ENCODE data around the gene HEMK1.
A peak's percentile ranks its signal among the peaks of the same experiment; 100 is the strongest.

The HEMK1 gene

GRCh38 chr3:50534681-50535330 lies 34.5 kb upstream of the HEMK1 start:
- TF ChIP-seq ZFX (IDR thresholded peaks at IDR 0.05): no peak
- TF ChIP-seq, protein P1, sequence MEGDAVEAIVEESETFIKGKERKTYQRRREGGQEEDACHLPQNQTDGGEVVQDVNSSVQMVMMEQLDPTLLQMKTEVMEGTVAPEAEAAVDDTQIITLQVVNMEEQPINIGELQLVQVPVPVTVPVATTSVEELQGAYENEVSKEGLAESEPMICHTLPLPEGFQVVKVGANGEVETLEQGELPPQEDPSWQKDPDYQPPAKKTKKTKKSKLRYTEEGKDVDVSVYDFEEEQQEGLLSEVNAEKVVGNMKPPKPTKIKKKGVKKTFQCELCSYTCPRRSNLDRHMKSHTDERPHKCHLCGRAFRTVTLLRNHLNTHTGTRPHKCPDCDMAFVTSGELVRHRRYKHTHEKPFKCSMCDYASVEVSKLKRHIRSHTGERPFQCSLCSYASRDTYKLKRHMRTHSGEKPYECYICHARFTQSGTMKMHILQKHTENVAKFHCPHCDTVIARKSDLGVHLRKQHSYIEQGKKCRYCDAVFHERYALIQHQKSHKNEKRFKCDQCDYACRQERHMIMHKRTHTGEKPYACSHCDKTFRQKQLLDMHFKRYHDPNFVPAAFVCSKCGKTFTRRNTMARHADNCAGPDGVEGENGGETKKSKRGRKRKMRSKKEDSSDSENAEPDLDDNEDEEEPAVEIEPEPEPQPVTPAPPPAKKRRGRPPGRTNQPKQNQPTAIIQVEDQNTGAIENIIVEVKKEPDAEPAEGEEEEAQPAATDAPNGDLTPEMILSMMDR (conservative IDR thresholded peaks at IDR 0.05): no peak
- no peak overlapping the region for H3K27ac ChIP-seq

DNA sequence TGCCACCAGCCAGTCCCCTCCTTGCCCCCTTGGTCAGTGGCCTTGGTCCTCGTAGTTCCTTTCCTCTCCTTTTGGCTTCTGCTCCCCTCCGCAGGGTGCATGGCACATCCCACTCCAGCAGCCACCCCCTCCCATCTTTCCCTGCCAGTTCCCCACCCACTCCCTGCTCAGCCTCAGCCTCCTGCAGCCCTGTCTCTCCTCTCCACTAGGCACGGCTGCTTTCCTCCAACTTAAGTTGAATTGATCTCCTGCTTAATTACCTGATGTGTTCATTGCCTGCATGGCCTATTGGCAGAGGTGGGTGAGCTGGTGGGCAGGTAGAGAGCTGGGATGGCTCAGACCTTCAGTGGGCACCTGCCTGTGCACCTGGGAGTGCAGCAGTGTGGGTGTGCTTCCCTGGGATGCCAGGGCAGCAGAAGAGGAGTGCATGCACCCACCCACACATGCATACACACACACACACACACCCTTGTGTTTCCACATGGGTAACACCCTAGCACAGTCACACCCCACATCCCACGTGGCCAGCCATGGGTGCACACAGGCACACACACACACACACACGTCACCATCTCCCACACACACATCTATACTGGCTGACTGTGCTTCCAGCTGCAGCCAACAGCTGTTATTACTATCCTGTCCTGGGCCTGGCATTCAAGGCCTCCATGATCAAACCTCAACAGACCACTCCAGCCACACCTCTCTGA lies 32.7 kb upstream of the HEMK1 start:
- H3K27ac ChIP-seq: no peak overlapping the region
- TF ChIP-seq, protein P1 (conservative IDR thresholded peaks at IDR 0.05): no peak

DNA sequence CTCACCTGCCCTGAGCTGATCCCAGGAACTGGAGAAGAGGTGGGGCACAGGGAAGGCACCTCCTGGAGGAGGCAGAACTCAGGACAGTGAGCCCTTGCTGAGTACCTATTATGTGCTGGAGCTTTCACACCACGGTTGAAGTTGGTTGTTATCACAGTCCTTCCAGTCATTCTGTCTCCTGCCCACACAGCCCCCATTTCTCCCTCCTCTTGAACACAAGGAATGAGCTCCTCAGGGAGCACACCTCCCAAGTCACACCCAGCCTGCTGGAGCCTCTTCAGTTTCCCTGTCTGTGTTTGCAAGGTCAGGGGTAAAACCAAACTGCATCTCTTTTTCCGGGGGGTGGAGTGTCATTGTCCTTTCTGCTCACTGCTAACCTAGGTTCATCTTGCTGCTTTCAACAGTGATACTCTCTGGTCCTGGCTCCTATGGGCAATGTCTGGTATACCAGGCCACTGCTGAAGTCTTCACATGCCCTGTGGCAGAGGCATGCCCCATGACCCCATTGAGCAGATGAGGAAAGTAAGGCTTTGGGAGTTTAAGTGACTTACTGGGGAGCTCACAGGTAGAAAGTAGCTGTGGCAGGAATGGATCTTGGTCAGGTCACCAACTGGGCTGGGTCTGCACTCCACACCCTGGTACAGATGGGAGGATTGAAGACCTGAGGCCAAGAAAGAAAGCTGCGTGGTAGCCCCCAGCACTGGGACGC lies 31.7 kb upstream of the HEMK1 start:
- H3K27ac ChIP-seq: no peak overlapping the region
- TF ChIP-seq, protein P1 (conservative IDR thresholded peaks at IDR 0.05): no peak
- no peak for TF ChIP-seq ZFX (IDR thresholded peaks at IDR 0.05)

DNA sequence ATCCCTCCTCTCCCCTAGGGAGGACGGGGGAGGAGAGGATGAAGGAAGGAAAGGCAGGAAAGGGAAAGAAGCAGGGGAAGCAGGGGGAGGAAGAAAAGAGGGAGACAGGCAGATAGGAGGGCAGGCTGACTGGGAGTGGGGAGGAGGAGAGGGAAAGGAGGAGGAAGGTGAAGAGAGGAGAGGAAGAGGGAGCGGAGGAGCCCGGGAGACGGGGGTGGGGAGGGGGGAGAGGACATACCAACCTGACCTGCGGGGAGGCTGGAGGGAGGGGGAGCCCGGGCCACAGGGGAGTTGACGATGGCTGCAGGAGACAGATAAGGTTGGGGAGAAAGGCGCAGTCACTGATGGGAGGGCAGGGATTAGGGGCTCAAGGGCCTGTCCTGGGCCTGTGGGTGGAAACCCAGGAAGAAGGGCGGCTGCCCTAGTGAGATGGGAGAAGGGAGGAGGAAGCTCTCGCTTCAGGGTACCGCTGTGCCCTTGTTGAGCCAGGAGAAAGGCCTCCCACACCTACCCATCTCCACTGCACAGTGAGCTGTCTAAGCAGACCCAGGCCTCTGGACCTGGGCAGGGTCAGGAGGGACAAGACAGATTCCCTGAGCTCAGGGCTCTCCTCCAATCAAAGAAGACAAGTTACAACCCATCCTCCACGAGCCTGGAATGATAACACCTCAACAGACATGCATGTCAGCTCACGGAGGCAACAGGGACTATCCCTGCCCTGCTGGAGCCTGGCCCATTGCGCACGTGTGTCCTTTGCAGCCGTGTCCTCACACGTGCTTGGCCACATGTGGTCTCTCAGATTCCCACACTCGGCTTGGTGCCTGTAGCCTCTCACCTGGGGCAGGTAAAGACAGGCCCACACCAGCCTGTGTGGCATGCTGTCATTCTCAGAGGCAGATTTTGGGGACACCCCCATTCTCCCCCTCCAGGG lies 29.7 kb upstream of the HEMK1 start:
- no peak for TF ChIP-seq ZFX (IDR thresholded peaks at IDR 0.05)
- TF ChIP-seq, protein P1 (conservative IDR thresholded peaks at IDR 0.05): no peak
- H3K27ac ChIP-seq: no peak overlapping the region

DNA sequence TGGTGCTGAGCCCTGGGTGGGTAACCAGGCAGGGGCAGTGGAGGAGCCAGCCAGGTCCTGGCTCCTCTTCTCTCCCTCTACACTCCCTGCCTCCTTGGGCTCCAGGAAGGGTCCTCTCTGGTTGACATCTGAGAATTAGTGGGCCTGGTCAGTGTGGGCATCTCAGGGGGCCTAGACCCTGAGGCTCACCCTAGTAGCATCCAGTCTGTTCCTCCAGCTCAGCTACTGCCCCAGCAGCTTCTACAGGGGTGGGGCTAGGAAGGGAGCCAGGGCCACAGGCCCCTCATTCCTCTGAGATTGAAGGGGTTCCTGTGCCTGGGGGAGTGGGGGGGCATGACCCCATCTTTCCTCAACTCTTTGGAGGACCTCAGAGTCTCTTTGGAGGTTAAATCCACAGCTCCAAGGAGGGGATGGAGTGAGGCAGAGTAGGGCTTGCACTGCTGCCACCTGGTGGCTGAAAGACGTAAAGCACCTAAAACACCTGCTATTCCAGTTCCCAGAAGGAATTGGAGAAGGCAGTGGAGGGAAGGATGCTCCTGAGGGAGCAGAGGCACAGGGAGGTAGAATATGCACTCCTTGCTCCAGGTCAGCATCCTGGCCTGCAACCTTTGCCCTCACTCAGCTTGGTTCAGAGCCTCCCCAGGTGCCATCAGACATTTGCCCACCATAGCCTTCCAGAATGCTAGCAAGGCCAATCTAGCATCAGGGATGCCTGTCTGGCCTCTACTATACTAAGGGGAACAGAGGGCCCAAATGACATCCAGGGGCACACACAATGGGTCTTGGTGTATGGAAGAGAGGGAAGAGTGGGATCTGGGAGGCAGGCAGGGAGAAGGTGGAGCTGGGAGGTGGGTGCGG lies 26.9 kb upstream of the HEMK1 start:
- no peak overlapping the region for H3K27ac ChIP-seq
- TF ChIP-seq, protein P1 (conservative IDR thresholded peaks at IDR 0.05): peak; percentile 88
- no peak for TF ChIP-seq ZFX (IDR thresholded peaks at IDR 0.05)

- TF ChIP-seq, protein P1 (conservative IDR thresholded peaks at IDR 0.05): no peak
- TF ChIP-seq ZFX (IDR thresholded peaks at IDR 0.05): no peak
- no peak overlapping the region for H3K27ac ChIP-seq
Observed at GRCh38 chr3:50545781-50546180, 23.5 kb upstream of the HEMK1 start.
